HepG2 (cell line): ENCODE results near the gene VCAN. TPM values are rescaled to one million over a fixed set of nuclear protein-coding genes. Genes with fewer than 3 reads are reported as not detected.

Source experiments
- ATAC-seq: fragments of 200-7000 bp; cut with Tn5 transposase; 3 replicates; pipeline ENCODE4 v1.9.1; 2020; ENCODE audit warnings: mild to moderate bottlenecking, moderate library complexity
- BruUV-seq: library from RNA; stranded (reverse); fragments of 400-500 nt; replicated peaks from 2 replicates; lab custom pipeline; 2021; lab: Mats Ljungman, UMichigan
- CTCF ChIA-PET: fragments of 300-600 bp; formaldehyde crosslinking; extraction: SDS; loops from one replicate; lab custom pipeline; 2021; ENCODE audit warnings: low total read pairs, inconsistent platforms, low intra/inter-chr PET ratio; lab: Yijun Ruan, JAX
- POLR2A ChIA-PET: fragments of 350-600 bp; sonication (Branson Sonifier 250); formaldehyde crosslinking; loops from one replicate; lab custom pipeline; 2020; ENCODE audit warnings: antibody characterized with exemption, inconsistent platforms; lab: Yijun Ruan, JAX
- DNase-seq: peaks from one replicate; pipeline ENCODE4 v3.0.0-alpha.2; 2015; ENCODE audit warnings: low spot score
- FAIRE-seq: peaks from 3 replicates; lab custom pipeline; 2011; peaks lifted over from hg19 to GRCh38; lab: Jason Lieb, UNC
- H2AFZ ChIP-seq: one replicate; pipeline ENCODE4 v1.6.1; 2011; ENCODE audit warnings: low read length, inconsistent platforms
- H3K27ac ChIP-seq: fragments of 300-600 bp; 3 replicates; pipeline ENCODE4 v1.8.0; 2011; ENCODE audit warnings: mixed run types, mild to moderate bottlenecking, mixed read lengths, low read length, inconsistent platforms; ENCODE audit not compliant: insufficient read depth; ENCODE audit errors: extremely low read length
- H3K27me3 ChIP-seq, 2 experiments: fragments of 200-600 bp in 1 of 2; 2 replicates in 1 of 2; 3 replicates in 1 of 2; pipeline versions ENCODE4 v1.6.0 to v1.8.0; 2011; ENCODE audit warnings: low read length in 2 of 2, mild to moderate bottlenecking in 2 of 2, moderate library complexity in 2 of 2, inconsistent platforms in 1 of 2; ENCODE audit not compliant: insufficient read depth in 2 of 2, control insufficient read depth in 1 of 2
- H3K36me3 ChIP-seq, 2 experiments: fragments of 200-600 bp in 1 of 2; replicated peaks in 1 of 2; 2 replicates in 1 of 2; 3 replicates in 1 of 2; pipeline versions ENCODE4 v1.5.1 to v1.8.0; 2011; ENCODE audit warnings: low read length in 2 of 2, inconsistent platforms in 1 of 2; ENCODE audit not compliant: insufficient read depth in 2 of 2, control insufficient read depth in 1 of 2
- H3K4me1 ChIP-seq: 2 replicates; pipeline ENCODE4 v1.5.1; 2012; ENCODE audit warnings: low read length, inconsistent platforms; ENCODE audit not compliant: insufficient read depth
- H3K4me2 ChIP-seq: 2 replicates; pipeline ENCODE4 v1.6.0; 2011; ENCODE audit warnings: low read depth, low read length, inconsistent platforms
- H3K4me3 ChIP-seq, 3 experiments: fragments of 200-600 bp in 1 of 3; sonication (generic), shearing (Covaris generic) in 1 of 3; replicated peaks in 1 of 3; 2 replicates each; pipeline ENCODE4 v1.5.1; 2011 to 2016; ENCODE audit warnings: low read length in 3 of 3, inconsistent platforms in 2 of 3, low read depth in 2 of 3, mild to moderate bottlenecking in 2 of 3, control low read depth in 1 of 3, mixed read lengths in 1 of 3; ENCODE audit not compliant: insufficient read depth in 1 of 3
- H3K79me2 ChIP-seq: one replicate; pipeline ENCODE4 v1.6.1; 2011; ENCODE audit warnings: low read length, inconsistent platforms; ENCODE audit not compliant: insufficient read depth
- H3K9ac ChIP-seq: 2 replicates; pipeline ENCODE4 v1.6.0; 2011; ENCODE audit warnings: mild to moderate bottlenecking, low read depth, low read length, inconsistent platforms; ENCODE audit not compliant: insufficient read depth
- H3K9me3 ChIP-seq: 2 replicates; pipeline ENCODE4 v1.5.1; 2012; ENCODE audit warnings: mild to moderate bottlenecking, low read length
- H4K20me1 ChIP-seq: 2 replicates; pipeline ENCODE4 v1.6.0; 2011; ENCODE audit warnings: inconsistent platforms, mild to moderate bottlenecking, low read length, moderate library complexity; ENCODE audit not compliant: insufficient read depth
- BHLHE40 ChIP-seq: IDR thresholded peaks from 2 replicates; pipeline ENCODE4 v1.6.1; 2011; ENCODE audit warnings: low read length, improper control_type of control experiment
- HCFC1 ChIP-seq: fragments of 150-350 bp; IDR thresholded peaks from 2 replicates; pipeline ENCODE4 v1.6.1; 2014; ENCODE audit warnings: low read depth, low read length
- POGK ChIP-seq: sonication (generic); formaldehyde crosslinking; conservative IDR thresholded peaks from 2 replicates; pipeline ENCODE4 v1.8.0; 2022; ENCODE audit warnings: mild to moderate bottlenecking, moderate library complexity, missing genetic modification reagents
- RORA ChIP-seq: sonication (generic); formaldehyde crosslinking; IDR thresholded peaks from 2 replicates; pipeline ENCODE4 v1.5.0; 2020; ENCODE audit warnings: mild to moderate bottlenecking, missing genetic modification reagents, moderate library complexity
- ZBTB7B ChIP-seq: sonication (generic); formaldehyde crosslinking; IDR thresholded peaks from 2 replicates; pipeline ENCODE4 v1.4.0; 2020; ENCODE audit warnings: missing genetic modification reagents
- ZNF253 ChIP-seq: sonication (generic); formaldehyde crosslinking; IDR thresholded peaks from 2 replicates; pipeline ENCODE4 v1.8.0; 2022; ENCODE audit warnings: mild to moderate bottlenecking, missing genetic modification reagents, borderline replicate concordance
- ZNF740 ChIP-seq: sonication (generic); formaldehyde crosslinking; IDR thresholded peaks from 2 replicates; pipeline ENCODE4 v1.4.0; 2020; ENCODE audit warnings: missing genetic modification reagents
- in situ Hi-C: cut with HindIII; loops from 2 replicates; pipeline ENCODE4 v1.10.0; 2017; ENCODE audit warnings: low pct_unique_long_range_greater_than_20kb; ENCODE audit not compliant: extremely low pct_ligation_motif_present
- intact Hi-C: fragments of 100-400 bp; cut with micrococcal nuclease; formaldehyde crosslinking; loops from one replicate; pipeline ENCODE4 v1.10.0; 2022; ENCODE audit not compliant: unreplicated experiment
- polyA plus RNA-seq, 8 experiments: library from polyadenylated mRNA; depleted of rRNA in 3 of 8; stranded (reverse) in 7 of 8; unstranded in 1 of 8; fragments of >200 nt; fragmentation: Illumina TruSeq in 4 of 8; extraction: Trizol in 4 of 8; gene quantifications; 2 replicates each; pipeline versions ENCODE4 v1.2.1 to v1.2.3, GENCODE V29; 2011 to 2016; ENCODE audit warnings: low read depth in 4 of 8, missing spikeins in 1 of 8, mixed read lengths in 1 of 8; ENCODE audit not compliant: insufficient read depth in 1 of 8
- total RNA-seq, 5 experiments: library from RNA; depleted of rRNA; stranded (reverse); fragments of >200 nt; fragmentation: Illumina TruSeq; extraction: Trizol; gene quantifications; 2 replicates each; pipeline ENCODE4 v1.2.3, GENCODE V29; 2016; ENCODE audit warnings: low read depth in 1 of 5
- TF ChIP-seq, protein P1 (sequence below): sonication (generic); formaldehyde crosslinking; IDR thresholded peaks from 2 replicates; pipeline ENCODE4 v1.4.0; 2020; ENCODE audit warnings: mild to moderate bottlenecking, missing genetic modification reagents

Gene VCAN
- total and polyA plus RNA-seq, 2 of the 13 experiments (the other 11 are each of a cell fraction or from before 2014, with no cell fraction given): 1.2 to 3.5 TPM

- no peak for FAIRE-seq
- in situ Hi-C loops: no loop called here
These were observed 112.3 kb downstream of the VCAN start for GRCh38 chr5:83583859-83584258.

More at GRCh38 chr5:83583859-83584258, 112.3 kb downstream of the VCAN start:
- TF ChIP-seq ZNF253 (no peak), BHLHE40 (no peak), HCFC1 (no peak), POGK (CRISPR knock-in tag) (no peak), ZBTB7B (no peak), ZNF740 (no peak), RORA (CRISPR knock-in tag) (no peak)
- TF ChIP-seq, protein P1, sequence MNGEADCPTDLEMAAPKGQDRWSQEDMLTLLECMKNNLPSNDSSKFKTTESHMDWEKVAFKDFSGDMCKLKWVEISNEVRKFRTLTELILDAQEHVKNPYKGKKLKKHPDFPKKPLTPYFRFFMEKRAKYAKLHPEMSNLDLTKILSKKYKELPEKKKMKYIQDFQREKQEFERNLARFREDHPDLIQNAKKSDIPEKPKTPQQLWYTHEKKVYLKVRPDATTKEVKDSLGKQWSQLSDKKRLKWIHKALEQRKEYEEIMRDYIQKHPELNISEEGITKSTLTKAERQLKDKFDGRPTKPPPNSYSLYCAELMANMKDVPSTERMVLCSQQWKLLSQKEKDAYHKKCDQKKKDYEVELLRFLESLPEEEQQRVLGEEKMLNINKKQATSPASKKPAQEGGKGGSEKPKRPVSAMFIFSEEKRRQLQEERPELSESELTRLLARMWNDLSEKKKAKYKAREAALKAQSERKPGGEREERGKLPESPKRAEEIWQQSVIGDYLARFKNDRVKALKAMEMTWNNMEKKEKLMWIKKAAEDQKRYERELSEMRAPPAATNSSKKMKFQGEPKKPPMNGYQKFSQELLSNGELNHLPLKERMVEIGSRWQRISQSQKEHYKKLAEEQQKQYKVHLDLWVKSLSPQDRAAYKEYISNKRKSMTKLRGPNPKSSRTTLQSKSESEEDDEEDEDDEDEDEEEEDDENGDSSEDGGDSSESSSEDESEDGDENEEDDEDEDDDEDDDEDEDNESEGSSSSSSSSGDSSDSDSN (CRISPR knock-in tag): no peak
- H3K9me3 ChIP-seq: no peaks in the 10 kb centered on the region
- H3K4me1 ChIP-seq: no peaks in the 10 kb centered on the region
- DNase-seq (no peak), ATAC-seq (no peak)
- no peak overlapping the region for H3K4me2 ChIP-seq
- H3K9ac ChIP-seq: no peak overlapping the region
- no TSS peak for BruUV-seq
- intact Hi-C loops: no loop called here
- no peaks in the 10 kb centered on the region for H3K79me2 ChIP-seq
- no peaks in the 10 kb centered on the region for H3K36me3 ChIP-seq
- peaks cover 0 to 4% of the 10 kb centered on the region in 2 experiments; a peak in 2 of 5 replicates for H3K27me3 ChIP-seq
- no peaks in the 10 kb centered on the region for H4K20me1 ChIP-seq
- H2AFZ ChIP-seq: no peak overlapping the region
- CTCF ChIA-PET: no interaction called here
- H3K27ac ChIP-seq: no peak overlapping the region
- POLR2A ChIA-PET: no interaction called here
- H3K4me3 ChIP-seq: no peak overlapping the region
